T follicular helper cell (primary cell): Measurements from ENCODE around the gene ADCY6.

Source experiments
- DNase-seq: peaks from one replicate; pipeline ENCODE4 v3.0.0-alpha.2; 2020; ENCODE audit warnings: low read depth
- total RNA-seq, 2 experiments: gene quantifications; one replicate each; lab custom pipeline; 2026; lab: John Stamatoyannopoulos, UW

The ADCY6 gene
- 0.06 to 0.17 reads per million in 2 experiments for total RNA-seq

GRCh38 chr12:48788854-48789775 is at the start of gene ADCY6:
Gene ADCY6 (minus strand): TSS chr12:48789089. CDS start chr12:48783434, 5,655 bp downstream.
- no peak for DNase-seq

DNA sequence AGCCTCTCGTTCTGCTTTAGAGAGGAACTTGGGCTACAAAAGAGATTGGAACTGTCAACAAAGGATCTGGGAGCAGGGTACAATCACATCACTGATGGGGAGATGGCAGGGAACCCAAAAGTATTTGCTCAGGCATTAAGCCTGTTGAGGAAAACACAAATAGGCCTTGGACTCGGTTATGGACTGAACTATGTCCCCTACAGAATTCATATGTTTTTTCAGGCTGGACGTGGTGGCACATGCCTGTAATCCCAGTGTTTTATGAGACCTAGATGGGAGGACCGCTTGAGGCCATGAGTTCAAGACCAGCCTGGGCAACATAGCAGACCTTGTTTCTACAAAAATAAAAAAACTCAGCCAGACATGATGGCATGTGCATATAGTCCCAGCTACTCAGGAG is 49.2 kb upstream of the ADCY6 start:
- no peak for DNase-seq

DNA sequence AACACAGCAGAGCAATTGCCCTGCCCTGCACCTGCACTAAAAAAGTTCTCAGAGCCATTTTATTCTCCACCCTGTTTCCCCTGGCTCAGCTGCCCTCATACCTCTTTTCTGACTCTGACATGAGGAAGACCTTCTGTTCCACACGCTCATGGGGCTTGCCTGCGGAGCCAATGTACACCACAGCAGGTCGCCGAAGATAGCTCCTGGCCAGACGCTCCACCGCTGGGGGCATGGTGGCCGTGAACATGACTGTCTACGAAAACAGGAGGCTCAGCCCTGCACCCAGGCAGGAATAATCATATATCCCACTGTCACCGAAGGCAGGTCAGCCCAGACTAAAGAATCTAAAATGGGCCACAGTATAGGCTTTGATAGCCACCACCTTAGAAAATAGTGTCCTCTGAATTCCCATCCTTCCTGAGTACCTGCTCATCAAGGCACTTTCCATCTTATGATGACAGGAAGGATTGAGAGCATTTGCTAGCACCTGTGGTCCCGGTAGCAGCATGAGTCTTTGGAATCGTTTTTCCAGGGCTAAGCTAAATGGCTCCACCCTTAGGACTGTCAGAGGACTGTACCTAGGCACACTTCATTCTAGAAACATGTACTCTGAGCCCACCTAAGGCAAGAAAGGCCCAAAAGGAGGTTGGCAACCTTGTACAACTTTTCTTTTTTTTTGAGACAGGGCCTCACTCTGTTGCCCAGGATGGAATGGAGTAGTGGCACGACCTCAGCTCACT is 43.6 kb upstream of the ADCY6 start:
- no peak for DNase-seq

DNA sequence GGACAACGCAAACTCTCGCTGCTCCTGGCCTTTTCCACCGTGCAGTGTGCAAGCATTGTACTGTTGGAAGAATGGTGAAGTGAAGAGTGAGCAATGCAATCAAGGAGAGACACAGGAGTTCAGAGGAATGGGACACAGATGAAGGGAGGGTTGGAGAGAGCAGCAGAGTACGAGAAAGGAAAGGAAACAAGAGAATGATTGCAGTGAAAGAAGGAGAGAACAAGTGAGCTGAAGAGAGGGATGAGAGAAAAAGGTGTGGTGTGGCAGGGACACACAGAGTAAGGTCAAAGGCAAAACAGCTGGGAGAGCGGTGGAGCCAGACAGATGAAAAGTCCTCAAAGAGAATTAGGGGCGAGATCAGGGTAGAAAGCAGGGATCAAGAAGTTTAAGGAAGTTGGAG is 42.4 kb upstream of the ADCY6 start:
- no peak for DNase-seq

DNA sequence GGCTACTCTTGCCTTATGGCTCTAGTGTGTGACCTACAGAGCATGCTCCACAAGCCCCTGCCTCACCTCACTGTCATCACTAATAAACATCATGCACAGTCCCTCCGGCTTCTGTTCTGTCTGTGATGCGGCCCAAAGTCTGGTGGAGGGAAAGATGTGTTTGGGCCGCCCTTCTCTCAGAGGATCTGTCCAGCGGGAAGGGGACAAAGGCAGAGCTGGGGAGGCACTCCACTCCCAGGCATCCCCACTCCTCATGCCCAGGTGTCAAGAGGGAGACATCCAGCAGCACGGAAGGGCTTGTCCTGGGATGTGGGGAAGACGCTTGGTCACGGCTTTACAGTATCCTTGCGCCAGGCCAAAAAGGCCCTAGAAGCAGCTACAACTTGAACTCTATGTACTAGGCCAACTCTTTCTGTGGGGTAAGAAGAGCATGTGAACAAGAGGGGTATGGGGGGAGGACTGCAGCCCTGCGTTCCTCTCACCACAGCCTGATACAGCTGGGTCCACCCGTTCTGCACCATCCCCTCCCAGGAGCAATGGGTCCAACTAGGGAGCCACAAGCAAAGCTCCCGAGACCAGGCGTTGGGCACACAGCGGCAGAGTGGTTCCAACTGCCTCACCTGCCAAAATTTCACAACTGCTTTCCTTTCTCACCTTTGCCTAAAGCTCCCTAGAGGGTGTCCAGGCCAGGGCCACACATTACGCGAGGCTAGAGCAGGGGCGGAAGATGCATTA is 40.1 kb upstream of the ADCY6 start:
- DNase-seq = no peak

GRCh38 chr12:48828293-48828692 is 39.4 kb upstream of the ADCY6 start:
- no peak for DNase-seq

DNA sequence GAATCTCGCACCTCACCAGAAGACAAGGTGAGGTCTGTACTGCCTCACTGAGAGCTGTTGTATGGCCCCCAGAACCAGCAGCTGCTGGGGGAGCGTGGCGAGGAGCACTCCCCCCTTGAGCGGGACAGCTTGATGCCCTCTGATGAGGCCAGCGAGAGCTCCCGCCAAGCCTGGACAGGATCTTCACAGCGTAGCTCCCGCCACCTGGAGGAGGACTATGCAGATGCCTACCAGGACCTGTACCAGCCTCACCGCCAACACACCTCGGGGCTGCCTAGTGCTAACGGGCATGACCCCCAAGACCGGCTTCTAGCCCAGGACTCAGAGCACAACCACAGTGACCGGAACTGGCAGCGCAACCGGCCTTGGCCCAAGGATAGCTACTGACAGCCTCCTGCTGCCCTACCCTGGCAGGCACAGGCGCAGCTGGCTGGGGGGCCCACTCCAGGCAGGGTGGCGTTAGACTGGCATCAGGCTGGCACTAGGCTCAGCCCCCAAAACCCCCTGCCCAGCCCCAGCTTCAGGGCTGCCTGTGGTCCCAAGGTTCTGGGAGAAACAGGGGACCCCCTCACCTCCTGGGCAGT is 38.7 kb upstream of the ADCY6 start:
- no peak for DNase-seq

DNA sequence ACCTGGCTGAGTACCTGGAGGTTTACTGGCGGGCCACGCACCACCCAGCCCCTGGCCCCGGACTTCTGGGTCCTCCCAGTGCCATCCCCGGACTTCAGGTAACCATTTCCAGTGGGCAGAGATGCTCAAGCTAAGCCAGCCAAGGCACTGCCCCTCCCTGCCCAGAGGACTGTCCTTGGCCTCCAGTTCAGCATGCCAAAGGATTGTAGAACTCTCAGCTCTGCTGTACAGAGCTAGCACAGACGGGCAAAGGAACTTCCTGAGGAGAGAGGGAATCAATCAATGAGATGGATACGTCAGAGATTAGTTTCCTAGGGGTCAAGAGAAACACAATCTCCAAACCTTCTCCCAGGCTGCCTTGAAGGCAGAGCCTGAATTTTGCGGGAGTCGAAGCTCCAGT is 38.1 kb upstream of the ADCY6 start:
- DNase-seq = no peak

DNA sequence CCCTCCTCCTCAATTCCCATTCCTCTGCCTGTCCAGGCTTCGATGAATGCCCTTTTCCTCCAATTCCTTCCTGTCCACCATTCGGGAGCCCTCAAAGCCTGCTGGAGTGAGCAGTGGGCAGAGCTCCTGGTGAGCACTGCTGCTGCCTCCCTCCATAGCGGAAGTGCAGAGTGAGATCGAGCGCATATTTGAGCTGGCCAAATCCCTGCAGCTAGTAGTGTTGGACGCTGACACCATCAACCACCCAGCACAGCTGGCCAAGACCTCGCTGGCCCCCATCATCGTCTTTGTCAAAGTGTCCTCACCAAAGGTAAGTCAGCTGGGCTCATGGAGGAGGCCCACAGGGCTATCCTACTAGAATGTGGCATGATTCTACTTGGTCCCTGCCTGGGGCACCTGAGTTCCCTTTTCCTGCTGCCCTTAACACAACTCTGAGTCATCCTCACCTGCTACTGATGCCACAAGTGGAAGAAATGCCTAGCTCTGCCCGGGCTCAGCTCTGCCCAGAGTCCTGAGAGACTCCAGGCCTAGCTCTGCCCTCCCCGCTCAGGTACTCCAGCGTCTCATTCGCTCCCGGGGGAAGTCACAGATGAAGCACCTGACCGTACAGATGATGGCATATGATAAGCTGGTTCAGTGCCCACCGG is 37.4 kb upstream of the ADCY6 start:
- DNase-seq = no peak

- no peak for DNase-seq
Observed at GRCh38 chr12:48824905-48825304, 36.0 kb upstream of the ADCY6 start.

DNA sequence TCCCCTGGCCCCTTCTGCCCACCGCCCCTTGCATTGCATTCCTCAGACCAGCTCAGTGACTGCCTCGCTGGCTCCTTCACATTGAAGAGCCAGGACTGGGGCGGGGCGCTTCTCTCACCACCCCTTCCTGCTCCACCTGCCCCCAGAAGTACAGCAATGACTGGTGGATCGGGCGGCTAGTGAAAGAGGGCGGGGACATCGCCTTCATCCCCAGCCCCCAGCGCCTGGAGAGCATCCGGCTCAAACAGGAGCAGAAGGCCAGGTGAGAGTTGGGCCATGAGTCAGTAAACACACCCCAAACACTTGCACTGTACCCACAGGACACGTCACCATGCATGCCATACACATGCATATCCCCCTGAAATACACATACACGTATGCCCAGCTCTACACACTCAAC is 35.2 kb upstream of the ADCY6 start:
- no peak for DNase-seq

- DNase-seq = no peak
Observed at GRCh38 chr12:48823281-48823680, 34.4 kb upstream of the ADCY6 start.

DNA sequence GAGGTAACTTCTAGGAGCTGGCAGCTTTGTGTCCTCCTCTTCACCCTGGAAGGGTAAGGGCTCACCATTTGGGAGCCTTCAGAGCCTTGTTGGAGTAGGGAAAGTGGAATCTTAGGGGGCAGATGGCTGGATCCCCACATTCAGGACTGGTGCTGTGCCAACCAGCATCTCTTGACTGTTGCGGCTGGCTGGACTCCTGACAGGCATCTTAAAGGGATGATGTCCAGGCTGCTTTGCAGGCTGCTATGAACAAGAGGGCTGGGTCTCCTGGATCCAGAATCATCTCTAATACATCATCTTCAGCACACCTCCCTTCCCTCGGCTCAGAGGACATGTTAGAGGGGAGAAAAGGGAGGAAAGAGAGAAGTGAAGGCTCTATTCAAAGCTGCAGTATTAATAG is 33.8 kb upstream of the ADCY6 start:
- no peak for DNase-seq

- no peak for DNase-seq
Observed at GRCh38 chr12:48822139-48822538, 33.2 kb upstream of the ADCY6 start.

GRCh38 chr12:48819986-48820725 is 31.3 kb upstream of the ADCY6 start:
- DNase-seq = no peak

- DNase-seq = no peak
Observed at GRCh38 chr12:48818831-48819590, 30.1 kb upstream of the ADCY6 start.

DNA sequence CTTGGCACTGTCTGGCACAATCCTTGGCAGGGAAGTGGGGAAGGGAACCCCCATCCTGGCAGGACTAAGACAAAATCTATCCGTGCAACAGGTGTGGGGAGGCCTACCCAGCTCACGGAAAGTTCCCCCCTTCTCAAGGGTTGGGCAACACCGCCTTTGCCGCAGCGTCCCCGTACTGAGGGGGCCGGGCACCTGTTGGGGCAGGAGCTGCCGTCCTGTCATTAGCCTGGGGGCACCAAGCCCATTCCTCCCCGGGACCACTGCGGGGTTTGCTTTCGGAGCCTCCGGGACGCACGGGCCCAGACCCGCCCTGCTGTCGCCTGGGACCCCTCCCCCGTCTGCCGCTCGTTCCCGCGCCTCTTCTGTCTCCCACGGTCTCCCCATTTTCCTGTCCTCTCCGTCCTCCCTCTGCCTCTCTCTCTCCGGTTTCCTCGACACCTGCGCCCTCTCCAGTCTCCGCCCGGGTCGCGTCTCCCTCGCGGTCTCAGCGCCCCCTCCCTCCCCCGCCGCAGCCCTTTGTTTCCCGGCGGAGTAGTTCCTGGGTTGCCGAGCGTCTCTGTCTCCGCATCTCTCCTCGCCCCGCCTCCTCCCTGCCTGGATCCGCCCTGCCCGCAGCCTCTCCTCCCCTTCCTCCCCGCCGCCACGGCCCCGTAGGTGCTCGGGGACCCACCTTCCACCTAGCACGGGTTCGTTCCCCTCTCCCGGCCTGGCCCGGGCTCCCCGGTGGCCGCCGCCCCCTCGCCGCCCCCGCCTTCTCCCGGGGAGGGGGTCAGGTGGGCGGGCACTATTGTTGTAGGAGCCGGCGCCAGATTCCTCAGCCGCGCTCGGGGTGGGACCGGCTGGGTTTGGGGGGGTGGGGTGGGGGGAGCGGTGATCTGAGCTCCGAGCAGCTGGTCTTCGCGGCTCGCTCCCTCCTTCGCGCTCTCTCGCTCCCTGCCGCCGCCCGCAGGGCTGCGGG is 29.3 kb upstream of the ADCY6 start, which contains the start of gene CACNB3:
CACNB3 (plus strand) TSS at position 624 of the 958 bp plus-strand sequence. CDS start 434 bp downstream, outside the sequence.
- peak; percentile 69 for DNase-seq

DNA sequence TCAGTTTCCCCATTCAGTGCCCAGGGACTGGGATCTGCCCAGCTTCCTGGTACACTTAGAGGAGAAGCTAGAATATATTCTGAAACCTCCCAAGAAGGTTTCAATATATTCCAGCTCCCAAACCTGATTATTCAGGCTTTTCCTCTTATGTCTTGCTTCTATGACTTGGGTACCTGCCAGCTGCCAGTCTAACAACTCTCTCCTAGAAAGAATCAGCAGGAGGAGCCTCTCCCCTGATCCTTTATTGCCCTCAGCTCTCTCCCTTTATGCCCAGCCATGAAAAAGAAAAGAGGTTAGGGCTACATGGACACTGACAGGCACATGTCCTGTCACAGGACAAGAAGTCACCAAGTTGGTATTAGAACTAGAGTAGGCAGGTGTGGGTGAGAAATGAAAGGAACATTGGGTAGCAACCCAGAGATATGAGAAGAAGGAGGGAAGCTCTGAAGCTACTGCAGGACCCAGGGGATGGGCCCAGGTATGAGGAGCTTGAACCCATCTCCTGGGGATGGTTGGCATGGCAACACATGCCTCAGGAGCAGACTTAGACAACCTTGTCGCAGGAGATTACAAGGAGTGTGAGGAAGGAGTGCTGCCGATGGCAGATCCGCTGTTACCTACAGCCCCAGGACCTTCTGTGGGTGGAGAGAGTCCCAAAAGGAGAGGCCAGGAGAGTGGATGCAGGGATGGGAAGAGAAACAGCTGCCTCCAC is 27.4 kb upstream of the ADCY6 start:
- no peak for DNase-seq
